Nephron (organoid): ENCODE results near the gene TCERG1L.

Experiments
- H3K27ac Mint-ChIP-seq, 3 experiments: 2 replicates each; pipeline ENCODE4 v1.8.0; 2020; ENCODE audit warnings: mixed read lengths in 3 of 3, mild to moderate bottlenecking in 2 of 3, moderate library complexity in 1 of 3
- H3K27me3 Mint-ChIP-seq: 2 replicates; pipeline ENCODE4 v1.8.0; 2021; ENCODE audit warnings: low read depth, mild to moderate bottlenecking, moderate library complexity, mixed read lengths
- H3K36me3 Mint-ChIP-seq: 2 replicates; pipeline ENCODE4 v1.8.0; 2020; ENCODE audit warnings: low read depth, mixed read lengths
- H3K4me1 Mint-ChIP-seq: 2 replicates; pipeline ENCODE4 v1.8.0; 2020; ENCODE audit warnings: mixed read lengths
- H3K4me3 Mint-ChIP-seq, 3 experiments: 2 replicates each; pipeline ENCODE4 v1.8.0; 2020; ENCODE audit warnings: mild to moderate bottlenecking in 3 of 3, mixed read lengths in 3 of 3, moderate library complexity in 2 of 3
- H3K9me3 Mint-ChIP-seq: 2 replicates; pipeline ENCODE4 v1.8.0; 2020; ENCODE audit warnings: mixed read lengths
- TF ChIP-seq, protein P1 (sequence below), 3 experiments: fragments of 200-600 bp; sonication (generic); IDR thresholded peaks; one replicate each; pipeline ENCODE4 v1.5.0; 2021; ENCODE audit warnings: antibody characterized with exemption in 3 of 3; ENCODE audit not compliant: unreplicated experiment in 3 of 3

TCERG1L gene

DNA sequence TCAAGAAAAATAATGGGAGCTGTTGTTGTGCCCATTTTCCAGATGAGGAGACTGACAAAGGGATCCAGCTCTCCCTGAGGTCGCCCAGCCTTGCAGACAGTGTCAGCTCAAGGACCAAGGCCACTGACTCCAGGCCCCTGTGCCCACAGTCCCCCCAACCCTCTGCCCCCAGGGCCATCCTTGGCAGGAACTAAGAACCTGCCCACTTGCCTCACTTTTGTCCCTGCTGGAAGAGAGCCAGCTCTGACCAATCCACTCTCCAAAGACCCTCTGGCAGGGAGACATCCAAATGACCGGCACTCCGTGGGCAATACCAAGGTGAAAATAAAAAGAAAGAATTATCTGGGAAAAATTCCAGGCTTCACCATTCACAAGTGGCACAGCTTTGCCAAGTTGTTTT is 101.3 kb downstream of the TCERG1L start:
- Mint-ChIP-seq H3K27ac (no peak overlapping the region), H3K4me1 (no peaks in the 10 kb centered on the region), H3K36me3 (no peaks in the 10 kb centered on the region), H3K27me3 (peaks cover 22% of the 10 kb centered on the region), H3K9me3 (no peaks in the 10 kb centered on the region), H3K4me3 (no peak overlapping the region)
- TF ChIP-seq, protein P1, sequence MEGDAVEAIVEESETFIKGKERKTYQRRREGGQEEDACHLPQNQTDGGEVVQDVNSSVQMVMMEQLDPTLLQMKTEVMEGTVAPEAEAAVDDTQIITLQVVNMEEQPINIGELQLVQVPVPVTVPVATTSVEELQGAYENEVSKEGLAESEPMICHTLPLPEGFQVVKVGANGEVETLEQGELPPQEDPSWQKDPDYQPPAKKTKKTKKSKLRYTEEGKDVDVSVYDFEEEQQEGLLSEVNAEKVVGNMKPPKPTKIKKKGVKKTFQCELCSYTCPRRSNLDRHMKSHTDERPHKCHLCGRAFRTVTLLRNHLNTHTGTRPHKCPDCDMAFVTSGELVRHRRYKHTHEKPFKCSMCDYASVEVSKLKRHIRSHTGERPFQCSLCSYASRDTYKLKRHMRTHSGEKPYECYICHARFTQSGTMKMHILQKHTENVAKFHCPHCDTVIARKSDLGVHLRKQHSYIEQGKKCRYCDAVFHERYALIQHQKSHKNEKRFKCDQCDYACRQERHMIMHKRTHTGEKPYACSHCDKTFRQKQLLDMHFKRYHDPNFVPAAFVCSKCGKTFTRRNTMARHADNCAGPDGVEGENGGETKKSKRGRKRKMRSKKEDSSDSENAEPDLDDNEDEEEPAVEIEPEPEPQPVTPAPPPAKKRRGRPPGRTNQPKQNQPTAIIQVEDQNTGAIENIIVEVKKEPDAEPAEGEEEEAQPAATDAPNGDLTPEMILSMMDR (IDR thresholded peaks at IDR 0.05; ENCODE audit: unreplicated experiment in 3 of 3): no peak

DNA sequence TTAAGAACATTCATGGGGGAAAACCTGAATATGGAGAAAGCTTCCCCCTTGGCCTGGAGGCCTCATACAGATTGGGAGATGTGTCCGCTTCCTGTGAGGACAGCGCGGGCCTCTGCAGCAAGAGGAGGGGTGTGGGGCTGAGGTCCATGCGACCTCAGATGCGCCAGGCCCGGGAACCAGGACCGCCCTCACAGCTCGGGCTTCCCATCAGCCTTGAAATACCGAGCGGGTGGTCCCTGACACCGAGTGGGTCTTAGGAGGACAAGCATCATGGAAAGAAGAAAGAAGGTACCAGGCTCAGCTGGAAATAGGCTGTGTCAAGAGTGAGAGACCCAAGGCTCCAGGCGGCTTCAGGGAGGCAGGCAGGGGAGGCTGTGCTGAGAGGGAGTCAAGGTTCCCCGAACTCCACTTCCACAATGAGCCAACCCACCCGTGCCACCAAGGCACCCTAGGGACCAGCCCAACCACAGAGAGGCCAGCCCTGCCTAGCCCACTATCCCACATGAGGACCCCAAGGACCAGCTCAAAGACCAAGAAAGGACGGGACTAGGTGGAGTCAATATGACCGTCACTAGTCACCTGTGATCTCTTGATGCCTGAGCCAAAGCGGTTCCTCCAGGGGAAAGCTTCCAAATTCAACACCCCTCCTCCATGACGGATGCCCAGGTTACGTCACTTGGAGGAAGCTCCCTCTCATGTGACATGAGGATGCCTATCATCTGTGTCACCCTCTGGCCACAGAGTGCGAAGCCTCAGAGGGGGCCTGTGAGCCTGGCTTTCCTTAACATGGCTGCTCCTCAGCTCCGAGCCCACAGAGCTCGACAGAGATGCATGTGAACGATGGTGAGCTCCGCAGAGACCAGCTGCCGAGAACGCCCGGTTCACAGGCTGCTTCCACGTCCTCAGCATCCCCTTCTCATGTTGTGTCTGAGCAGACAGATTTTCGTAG is 103.7 kb downstream of the TCERG1L start:
- no peak overlapping the region for H3K27ac Mint-ChIP-seq
- H3K36me3 Mint-ChIP-seq: no peaks in the 10 kb centered on the region
- H3K27me3 Mint-ChIP-seq: peaks cover 18% of the 10 kb centered on the region
- TF ChIP-seq, protein P1 (IDR thresholded peaks at IDR 0.05; ENCODE audit: unreplicated experiment in 3 of 3): no peak
- H3K4me1 Mint-ChIP-seq: no peaks in the 10 kb centered on the region
- H3K9me3 Mint-ChIP-seq: no peaks in the 10 kb centered on the region
- H3K4me3 Mint-ChIP-seq: no peak overlapping the region

DNA sequence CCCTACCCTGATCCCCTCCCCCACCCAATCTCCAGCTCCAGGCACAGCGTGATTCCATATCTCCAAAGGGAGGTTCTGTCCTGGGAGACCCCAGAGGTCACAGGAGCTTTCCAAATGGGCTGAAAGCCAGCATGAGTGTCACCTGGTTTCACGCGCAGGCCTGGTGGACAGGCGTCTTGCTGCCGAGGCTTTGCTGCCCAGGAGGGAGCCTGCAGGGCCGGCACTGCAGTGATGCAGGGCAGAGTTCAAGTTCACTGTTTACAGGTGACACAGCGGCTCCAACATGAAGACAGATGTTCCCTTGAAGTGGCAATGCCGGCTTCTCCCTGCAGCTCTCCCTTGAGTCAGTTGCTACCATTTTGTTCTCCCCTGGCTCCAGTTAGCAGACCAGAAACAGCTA is 104.3 kb downstream of the TCERG1L start:
- Mint-ChIP-seq H3K27me3 (peaks cover 16% of the 10 kb centered on the region), H3K4me3 (no peak overlapping the region), H3K4me1 (no peaks in the 10 kb centered on the region), H3K36me3 (no peaks in the 10 kb centered on the region), H3K9me3 (no peaks in the 10 kb centered on the region), H3K27ac (no peak overlapping the region)
- TF ChIP-seq, protein P1 (IDR thresholded peaks at IDR 0.05; ENCODE audit: unreplicated experiment in 3 of 3): no peak

DNA sequence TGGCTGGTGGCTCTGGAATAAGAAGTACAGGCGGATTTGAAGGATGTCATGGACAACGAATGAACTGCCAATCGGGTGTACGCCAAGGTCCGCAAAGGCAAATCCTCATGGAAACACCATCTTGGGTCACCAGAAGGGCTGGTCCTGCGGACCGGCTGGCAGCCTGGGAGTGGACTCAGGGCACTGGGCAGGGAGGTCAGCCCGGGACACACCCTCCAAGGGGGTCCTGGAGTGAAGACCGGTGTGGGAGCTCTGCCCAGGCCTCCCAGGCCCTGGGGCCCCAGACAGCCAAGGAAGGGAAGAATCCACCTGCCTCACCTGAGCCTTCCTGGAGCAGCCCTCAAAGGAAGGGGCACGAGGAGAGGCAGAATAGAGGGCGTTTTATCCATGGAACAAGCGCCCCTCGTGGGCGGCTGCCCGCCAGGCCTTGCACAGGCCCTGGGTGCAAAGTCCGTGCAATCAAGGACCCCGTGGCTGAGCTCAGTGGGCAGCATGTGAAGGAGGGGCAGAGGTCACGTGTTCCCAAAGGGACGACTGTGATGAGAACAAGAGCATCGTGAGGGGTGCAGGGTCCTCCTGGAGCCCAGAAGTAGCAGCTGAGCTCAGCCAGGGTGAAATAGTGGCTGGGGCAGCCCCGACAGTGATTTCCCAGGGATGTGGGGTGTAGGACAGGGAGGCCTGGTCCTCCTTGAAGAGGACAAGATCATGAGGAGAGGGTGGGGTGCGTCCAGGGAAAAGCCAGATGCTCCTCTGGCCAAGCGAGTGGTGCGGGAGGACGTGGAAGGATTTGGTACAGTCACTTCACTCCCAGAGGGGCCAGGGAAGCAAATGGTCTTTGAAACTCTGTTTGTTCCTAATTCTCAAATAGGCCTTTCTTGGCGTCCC is 105.2 kb downstream of the TCERG1L start:
- Mint-ChIP-seq H3K27me3 (peaks cover 8% of the 10 kb centered on the region), H3K9me3 (no peaks in the 10 kb centered on the region), H3K27ac (no peak overlapping the region), H3K36me3 (no peaks in the 10 kb centered on the region), H3K4me1 (no peaks in the 10 kb centered on the region), H3K4me3 (no peak overlapping the region)
- TF ChIP-seq, protein P1 (IDR thresholded peaks at IDR 0.05; ENCODE audit: unreplicated experiment in 3 of 3): no peak

DNA sequence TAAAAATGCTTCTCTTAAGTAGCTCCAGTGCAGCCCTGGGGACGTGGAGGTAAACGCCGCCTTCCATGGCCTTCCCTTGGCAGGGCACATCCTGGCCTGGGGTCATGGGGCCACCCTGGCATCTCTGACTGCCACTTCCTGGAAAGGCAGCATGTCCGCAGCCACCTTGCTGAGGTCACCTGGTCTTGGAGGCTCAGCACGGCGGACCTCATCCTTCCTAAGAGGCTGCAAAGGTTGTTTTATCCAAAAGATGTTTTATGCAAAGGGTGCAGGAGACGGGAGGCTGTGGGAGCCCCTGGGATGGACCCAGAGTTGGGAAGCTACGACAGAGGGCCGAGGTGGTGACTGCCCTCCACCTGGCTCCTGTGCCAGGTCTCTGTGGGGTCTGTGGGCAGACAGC is 106.0 kb downstream of the TCERG1L start:
- Mint-ChIP-seq H3K9me3 (no peaks in the 10 kb centered on the region), H3K36me3 (no peaks in the 10 kb centered on the region), H3K4me1 (no peaks in the 10 kb centered on the region), H3K27me3 (peaks cover 15% of the 10 kb centered on the region), H3K27ac (no peak overlapping the region), H3K4me3 (no peak overlapping the region)
- TF ChIP-seq, protein P1 (IDR thresholded peaks at IDR 0.05; ENCODE audit: unreplicated experiment in 3 of 3): no peak
